HG02798 (cell line): ENCODE measurements around the gene CLSTN1.
"Not testable (repeated sequence)": the region's sequence is repeated elsewhere in the genome, so short reads cannot be mapped to it uniquely, and the experiment has no call there.

ENCODE experiments used
- ATAC-seq: cut with Tn5 transposase; IDR thresholded peaks from one replicate; pipeline ENCODE4 v1.9.1; 2021; ENCODE audit warnings: mild to moderate bottlenecking; ENCODE audit not compliant: unreplicated experiment, poor library complexity

CLSTN1 gene

GRCh38 chr1:9720785-9721605 lies 102.8 kb downstream of the CLSTN1 start:
- no peak for ATAC-seq

- no peak for ATAC-seq
Measured at GRCh38 chr1:9719978-9720722, 103.6 kb downstream of the CLSTN1 start.

- ATAC-seq, result no peak
Measured at GRCh38 chr1:9718006-9718680, 105.6 kb downstream of the CLSTN1 start.

GRCh38 chr1:9717193-9718005 lies 106.4 kb downstream of the CLSTN1 start:
- ATAC-seq, result peak; percentile 37

- no peak for ATAC-seq
Measured at GRCh38 chr1:9716404-9717192, 107.2 kb downstream of the CLSTN1 start.

GRCh38 chr1:9715536-9716226 lies 108.1 kb downstream of the CLSTN1 start:
- no peak for ATAC-seq

GRCh38 chr1:9714257-9714718 lies 109.5 kb downstream of the CLSTN1 start:
- ATAC-seq, result no peak

GRCh38 chr1:9712767-9713166 lies 111.0 kb downstream of the CLSTN1 start:
- ATAC-seq, result not testable (repeated sequence)

GRCh38 chr1:9711466-9712020 lies 112.2 kb downstream of the CLSTN1 start:
- ATAC-seq, result no peak

- no peak for ATAC-seq
Measured at GRCh38 chr1:9710037-9710436, 113.7 kb downstream of the CLSTN1 start.

GRCh38 chr1:9706178-9706577 lies 117.6 kb downstream of the CLSTN1 start:
- no peak for ATAC-seq

GRCh38 chr1:9705337-9706093 lies 118.2 kb downstream of the CLSTN1 start:
- no peak for ATAC-seq

- ATAC-seq, result no peak
Measured at GRCh38 chr1:9703681-9704080, 120.1 kb downstream of the CLSTN1 start.

GRCh38 chr1:9703165-9703509 lies 120.6 kb downstream of the CLSTN1 start:
- no peak for ATAC-seq

- no peak for ATAC-seq
Measured at GRCh38 chr1:9701665-9702064, 122.1 kb downstream of the CLSTN1 start.

- no peak for ATAC-seq
Measured at GRCh38 chr1:9700340-9700739, 123.4 kb downstream of the CLSTN1 start.

GRCh38 chr1:9699361-9699760 lies 124.4 kb downstream of the CLSTN1 start:
- no peak for ATAC-seq

- no peak for ATAC-seq
Measured at GRCh38 chr1:9696793-9697192, 127.0 kb downstream of the CLSTN1 start.
